Activated naive CD8-positive, alpha-beta T cell (primary cell): ENCODE measurements around the gene GOLGA8G.
"Not testable (repeated sequence)": the region's sequence is repeated elsewhere in the genome, so short reads cannot be mapped to it uniquely, and the experiment has no call there.

Experiments used
- H3K27ac Mint-ChIP-seq: one replicate; pipeline ENCODE4 v1.8.0; 2021; ENCODE audit warnings: mixed read lengths
- H3K27me3 Mint-ChIP-seq: one replicate; pipeline ENCODE4 v1.8.0; 2021; ENCODE audit warnings: mixed read lengths
- H3K36me3 Mint-ChIP-seq: one replicate; pipeline ENCODE4 v1.8.0; 2021; ENCODE audit warnings: mixed read lengths
- H3K4me1 Mint-ChIP-seq: one replicate; pipeline ENCODE4 v1.8.0; 2021; ENCODE audit warnings: low read depth, mixed read lengths
- H3K4me3 Mint-ChIP-seq: one replicate; pipeline ENCODE4 v1.8.0; 2021; ENCODE audit warnings: mild to moderate bottlenecking, mixed read lengths
- H3K9me3 Mint-ChIP-seq: one replicate; pipeline ENCODE4 v1.8.0; 2021; ENCODE audit warnings: low read depth, mixed read lengths

The GOLGA8G gene

GRCh38 chr15:28532954-28533353 lies at the start of gene GOLGA8G:
Gene GOLGA8G, minus strand, starts transcription at chr15:28532971. Its CDS starts 62 bp downstream, at chr15:28532909.
- not testable (repeated sequence) for H3K4me1 Mint-ChIP-seq, H3K9me3 Mint-ChIP-seq, H3K36me3 Mint-ChIP-seq, H3K27ac Mint-ChIP-seq, H3K4me3 Mint-ChIP-seq, H3K27me3 Mint-ChIP-seq

GRCh38 chr15:28573351-28573750 lies 40.6 kb upstream of the GOLGA8G start:
- H3K4me1 Mint-ChIP-seq, H3K27me3 Mint-ChIP-seq, H3K9me3 Mint-ChIP-seq, H3K27ac Mint-ChIP-seq, H3K36me3 Mint-ChIP-seq, H3K4me3 Mint-ChIP-seq: not testable (repeated sequence)

GRCh38 chr15:28553268-28553667 lies 20.5 kb upstream of the GOLGA8G start, which contains the start of gene GOLGA6L25:
Gene GOLGA6L25, plus strand, starts transcription at chr15:28553568. Its CDS starts 61 bp downstream, at chr15:28553629.
- not testable (repeated sequence) for H3K27me3 Mint-ChIP-seq, H3K27ac Mint-ChIP-seq, H3K4me3 Mint-ChIP-seq, H3K4me1 Mint-ChIP-seq, H3K36me3 Mint-ChIP-seq, H3K9me3 Mint-ChIP-seq

- not testable (repeated sequence) for H3K36me3 Mint-ChIP-seq, H3K9me3 Mint-ChIP-seq, H3K27ac Mint-ChIP-seq, H3K4me3 Mint-ChIP-seq, H3K27me3 Mint-ChIP-seq, H3K4me1 Mint-ChIP-seq
Measured at GRCh38 chr15:28515208-28515607, 17.6 kb downstream of the GOLGA8G start.

- not testable (repeated sequence) for H3K36me3 Mint-ChIP-seq
Measured at GRCh38 chr15:28514128-28514527, 18.6 kb downstream of the GOLGA8G start.

GRCh38 chr15:28508217-28508889 lies 24.4 kb downstream of the GOLGA8G start:
- not testable (repeated sequence) for H3K36me3 Mint-ChIP-seq, H3K27ac Mint-ChIP-seq, H3K4me1 Mint-ChIP-seq, H3K4me3 Mint-ChIP-seq, H3K27me3 Mint-ChIP-seq, H3K9me3 Mint-ChIP-seq

More at GRCh38 chr15:28514128-28514527, 18.6 kb downstream of the GOLGA8G start:
- not testable (repeated sequence) for H3K9me3 Mint-ChIP-seq, H3K27me3 Mint-ChIP-seq, H3K27ac Mint-ChIP-seq, H3K4me3 Mint-ChIP-seq, H3K4me1 Mint-ChIP-seq

GRCh38 chr15:28481340-28481739 lies 51.4 kb downstream of the GOLGA8G start:
- not testable (repeated sequence) for H3K4me3 Mint-ChIP-seq, H3K27me3 Mint-ChIP-seq, H3K9me3 Mint-ChIP-seq, H3K4me1 Mint-ChIP-seq, H3K36me3 Mint-ChIP-seq, H3K27ac Mint-ChIP-seq
